Neural cell (in vitro differentiated cells): Measurements from ENCODE around the gene C20orf144. TPM values are rescaled to one million over a fixed set of nuclear protein-coding genes. Genes with fewer than 3 reads are reported as not detected.
A peak's percentile ranks its signal among the peaks of the same experiment; 100 is the strongest.

Experiments
- H2AFZ ChIP-seq: fragments of 200-600, 300-800 bp; sonication (generic), shearing (Covaris generic); 2 replicates; pipeline ENCODE4 v1.6.0; 2014; ENCODE audit warnings: low read depth, mild to moderate bottlenecking, antibody characterized with exemption, low read length, moderate library complexity
- H3F3A ChIP-seq: fragments of 200-600 bp; shearing (Covaris generic); 2 replicates; pipeline ENCODE4 v1.6.1; 2016; ENCODE audit warnings: mild to moderate bottlenecking, moderate library complexity, mixed read lengths, antibody characterized with exemption, low read length; ENCODE audit not compliant: insufficient read depth, poor library complexity, severe bottlenecking
- H3K27ac ChIP-seq: fragments of 200-600, 300-800 bp; sonication (generic), shearing (Covaris generic); 2 replicates; pipeline ENCODE4 v1.5.1; 2014; ENCODE audit warnings: mild to moderate bottlenecking, low read length, moderate library complexity
- H3K27me3 ChIP-seq: fragments of 300-800, 200-600 bp; sonication (generic), shearing (Covaris generic); 2 replicates; pipeline ENCODE4 v1.6.0; 2014; ENCODE audit warnings: mild to moderate bottlenecking, low read depth, low read length, moderate library complexity; ENCODE audit not compliant: insufficient read depth
- H3K36me3 ChIP-seq: fragments of 300-800, 200-600 bp; sonication (generic), shearing (Covaris generic); 2 replicates; pipeline ENCODE4 v1.5.1; 2014; ENCODE audit warnings: mild to moderate bottlenecking, antibody characterized with exemption, low read length, moderate library complexity; ENCODE audit not compliant: insufficient read depth
- H3K4me2 ChIP-seq: fragments of 300-800, 200-600 bp; sonication (generic), shearing (Covaris generic); 2 replicates; pipeline ENCODE4 v1.6.0; 2014; ENCODE audit warnings: mild to moderate bottlenecking, low read length
- H3K4me3 ChIP-seq: fragments of 300-800, 200-600 bp; sonication (generic), shearing (Covaris generic); 2 replicates; pipeline ENCODE4 v1.5.1; 2014; ENCODE audit warnings: mild to moderate bottlenecking, low read length, moderate library complexity
- H3K79me2 ChIP-seq: fragments of 200-600 bp; shearing (Covaris generic); replicated peaks from 2 replicates; pipeline ENCODE4 v1.6.0; 2014; ENCODE audit warnings: mild to moderate bottlenecking, low read length, moderate library complexity; ENCODE audit not compliant: insufficient read depth
- H3K9ac ChIP-seq: fragments of 300-800, 200-600 bp; sonication (generic), shearing (Covaris generic); 2 replicates; pipeline ENCODE4 v1.6.1; 2016; ENCODE audit warnings: mild to moderate bottlenecking, low read length, mixed read lengths
- H3K9me2 ChIP-seq: fragments of 200-600 bp; shearing (Covaris generic); 2 replicates; pipeline ENCODE4 v1.6.1; 2016; ENCODE audit warnings: mild to moderate bottlenecking, low read length, mixed read lengths; ENCODE audit not compliant: insufficient read depth
- H3K9me3 ChIP-seq: fragments of 200-600, 300-800 bp; sonication (generic), shearing (Covaris generic); 2 replicates; pipeline ENCODE4 v1.6.1; 2016; ENCODE audit warnings: mild to moderate bottlenecking, mixed run types, low read length, moderate library complexity, mixed read lengths
- H4K20me1 ChIP-seq: fragments of 200-600 bp; shearing (Covaris generic); 2 replicates; pipeline ENCODE4 v1.6.1; 2016; ENCODE audit warnings: mild to moderate bottlenecking, mixed run types; ENCODE audit not compliant: insufficient read depth
- EP300 ChIP-seq: fragments of 450-650 bp; conservative IDR thresholded peaks from 2 replicates; pipeline ENCODE4 v1.6.1; 2014; ENCODE audit warnings: antibody characterized with exemption, mild to moderate bottlenecking, moderate library complexity; ENCODE audit not compliant: poor library complexity, severe bottlenecking
- EZH2 ChIP-seq: fragments of 200-600, 300-800 bp; shearing (Covaris generic), sonication (generic); IDR thresholded peaks from 2 replicates; pipeline ENCODE4 v1.6.1; 2014; ENCODE audit warnings: antibody characterized with exemption, low read length, borderline replicate concordance, mild to moderate bottlenecking; ENCODE audit not compliant: insufficient read depth, poor library complexity, severe bottlenecking
- MXI1 ChIP-seq: fragments of 450-650 bp; conservative IDR thresholded peaks from 2 replicates; pipeline ENCODE4 v1.6.1; 2014; ENCODE audit warnings: antibody characterized with exemption, mild to moderate bottlenecking; ENCODE audit not compliant: poor library complexity, severe bottlenecking
- POLR2AphosphoS5 ChIP-seq: IDR thresholded peaks from 2 replicates; pipeline ENCODE4 v1.6.1; 2012
- RAD21 ChIP-seq: fragments of 450-650 bp; conservative IDR thresholded peaks from 2 replicates; pipeline ENCODE4 v1.6.1; 2014; ENCODE audit warnings: antibody characterized with exemption, mild to moderate bottlenecking, moderate library complexity
- SMC3 ChIP-seq: fragments of 450-650 bp; conservative IDR thresholded peaks from 2 replicates; pipeline ENCODE4 v1.6.1; 2014; ENCODE audit warnings: antibody characterized with exemption, mild to moderate bottlenecking, moderate library complexity; ENCODE audit not compliant: poor library complexity
- TAF1 ChIP-seq: IDR thresholded peaks from 2 replicates; pipeline ENCODE4 v1.6.1; 2012; ENCODE audit warnings: low read depth
- polyA plus RNA-seq: library from polyadenylated mRNA; depleted of rRNA; stranded (reverse); fragments of >200 nt; gene quantifications from 2 replicates; pipeline ENCODE4 v1.2.3, GENCODE V29; 2014
- TF ChIP-seq, protein P1 (sequence below): fragments of 450-650 bp; IDR thresholded peaks from 2 replicates; pipeline ENCODE4 v1.5.1; 2014; ENCODE audit warnings: antibody characterized with exemption, mild to moderate bottlenecking, moderate library complexity; ENCODE audit not compliant: poor library complexity, severe bottlenecking
- TF ChIP-seq, protein P2 (sequence below): IDR thresholded peaks from 2 replicates; pipeline ENCODE4 v1.6.1; 2012; ENCODE audit warnings: borderline replicate concordance

C20orf144 gene
- polyA plus RNA-seq, 1 donor from 2014 or later: not detected

DNA sequence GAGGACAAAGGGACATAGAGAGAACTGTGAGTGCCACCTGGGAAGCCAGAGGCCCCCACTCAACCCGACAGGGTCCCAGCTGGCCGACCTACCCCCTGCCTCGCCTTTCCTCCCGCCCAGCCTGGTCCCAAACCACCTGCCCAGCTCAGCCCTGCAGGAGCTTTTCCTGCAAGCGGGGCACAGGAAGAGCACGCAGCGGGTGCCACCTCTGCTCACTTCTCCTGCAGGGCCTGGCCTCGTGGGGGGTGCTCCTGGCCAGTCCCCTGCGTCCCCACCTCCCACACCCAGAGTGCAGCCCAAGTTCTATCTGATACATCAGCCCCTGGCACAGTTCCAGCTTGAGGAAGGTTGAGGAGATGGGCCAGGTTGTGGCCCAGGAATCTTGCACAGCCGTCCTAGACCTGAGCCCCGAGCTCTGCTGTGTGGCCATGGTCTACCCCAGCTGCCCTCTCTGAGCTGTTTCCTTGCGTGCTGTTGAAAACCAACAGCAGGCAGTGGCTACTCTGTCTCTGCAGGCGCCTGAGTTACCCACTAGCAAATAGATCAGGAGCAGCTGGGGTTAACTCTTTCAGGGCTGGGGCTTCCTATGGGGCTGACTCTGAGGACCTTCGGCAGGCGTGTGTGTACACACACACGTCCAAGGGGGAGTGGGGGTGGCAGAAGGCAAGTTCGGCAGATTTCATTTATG, 10.4 kb downstream of the C20orf144 start:
- no peaks in the 10 kb centered on the region for H3K79me2 ChIP-seq
- no peak overlapping the region for H3K4me3 ChIP-seq
- no peaks in the 10 kb centered on the region for H3K27me3 ChIP-seq
- H4K20me1 ChIP-seq: no peaks in the 10 kb centered on the region
- no peaks in the 10 kb centered on the region for H3K36me3 ChIP-seq
- peaks cover 4% of the 10 kb centered on the region for H3F3A ChIP-seq
- H3K9ac ChIP-seq: no peak overlapping the region
- no peak overlapping the region for H3K27ac ChIP-seq
- no peaks in the 10 kb centered on the region for H3K9me3 ChIP-seq
- no peak overlapping the region for H2AFZ ChIP-seq
- no peak overlapping the region for H3K4me2 ChIP-seq
- no peaks in the 10 kb centered on the region for H3K9me2 ChIP-seq
- TF ChIP-seq SMC3 (no peak), POLR2AphosphoS5 (no peak), RAD21 (no peak)
- TF ChIP-seq, protein P1, sequence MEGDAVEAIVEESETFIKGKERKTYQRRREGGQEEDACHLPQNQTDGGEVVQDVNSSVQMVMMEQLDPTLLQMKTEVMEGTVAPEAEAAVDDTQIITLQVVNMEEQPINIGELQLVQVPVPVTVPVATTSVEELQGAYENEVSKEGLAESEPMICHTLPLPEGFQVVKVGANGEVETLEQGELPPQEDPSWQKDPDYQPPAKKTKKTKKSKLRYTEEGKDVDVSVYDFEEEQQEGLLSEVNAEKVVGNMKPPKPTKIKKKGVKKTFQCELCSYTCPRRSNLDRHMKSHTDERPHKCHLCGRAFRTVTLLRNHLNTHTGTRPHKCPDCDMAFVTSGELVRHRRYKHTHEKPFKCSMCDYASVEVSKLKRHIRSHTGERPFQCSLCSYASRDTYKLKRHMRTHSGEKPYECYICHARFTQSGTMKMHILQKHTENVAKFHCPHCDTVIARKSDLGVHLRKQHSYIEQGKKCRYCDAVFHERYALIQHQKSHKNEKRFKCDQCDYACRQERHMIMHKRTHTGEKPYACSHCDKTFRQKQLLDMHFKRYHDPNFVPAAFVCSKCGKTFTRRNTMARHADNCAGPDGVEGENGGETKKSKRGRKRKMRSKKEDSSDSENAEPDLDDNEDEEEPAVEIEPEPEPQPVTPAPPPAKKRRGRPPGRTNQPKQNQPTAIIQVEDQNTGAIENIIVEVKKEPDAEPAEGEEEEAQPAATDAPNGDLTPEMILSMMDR: no peak

DNA sequence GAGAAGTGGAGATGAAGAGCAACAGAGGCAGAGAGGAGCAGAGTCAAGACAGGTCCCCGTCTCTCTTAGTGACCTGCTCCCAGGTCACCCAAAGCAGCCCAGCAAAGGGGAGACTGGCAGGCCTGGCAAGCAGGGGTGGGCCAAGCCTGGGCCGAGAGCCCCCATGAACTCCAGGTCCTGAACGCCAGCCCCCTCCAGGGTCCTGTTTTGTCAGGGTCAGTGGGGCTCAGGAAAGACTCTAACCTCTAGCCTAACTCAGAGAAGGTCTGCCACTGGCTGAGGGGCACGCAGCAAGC, 10.9 kb downstream of the C20orf144 start:
- Histone ChIP-seq H2AFZ (no peak overlapping the region), H3K9me2 (no peaks in the 10 kb centered on the region), H3K27ac (no peak overlapping the region)

More for the DNA sequence above, 10.9 kb downstream of the C20orf144 start:
- TF ChIP-seq, protein P2, sequence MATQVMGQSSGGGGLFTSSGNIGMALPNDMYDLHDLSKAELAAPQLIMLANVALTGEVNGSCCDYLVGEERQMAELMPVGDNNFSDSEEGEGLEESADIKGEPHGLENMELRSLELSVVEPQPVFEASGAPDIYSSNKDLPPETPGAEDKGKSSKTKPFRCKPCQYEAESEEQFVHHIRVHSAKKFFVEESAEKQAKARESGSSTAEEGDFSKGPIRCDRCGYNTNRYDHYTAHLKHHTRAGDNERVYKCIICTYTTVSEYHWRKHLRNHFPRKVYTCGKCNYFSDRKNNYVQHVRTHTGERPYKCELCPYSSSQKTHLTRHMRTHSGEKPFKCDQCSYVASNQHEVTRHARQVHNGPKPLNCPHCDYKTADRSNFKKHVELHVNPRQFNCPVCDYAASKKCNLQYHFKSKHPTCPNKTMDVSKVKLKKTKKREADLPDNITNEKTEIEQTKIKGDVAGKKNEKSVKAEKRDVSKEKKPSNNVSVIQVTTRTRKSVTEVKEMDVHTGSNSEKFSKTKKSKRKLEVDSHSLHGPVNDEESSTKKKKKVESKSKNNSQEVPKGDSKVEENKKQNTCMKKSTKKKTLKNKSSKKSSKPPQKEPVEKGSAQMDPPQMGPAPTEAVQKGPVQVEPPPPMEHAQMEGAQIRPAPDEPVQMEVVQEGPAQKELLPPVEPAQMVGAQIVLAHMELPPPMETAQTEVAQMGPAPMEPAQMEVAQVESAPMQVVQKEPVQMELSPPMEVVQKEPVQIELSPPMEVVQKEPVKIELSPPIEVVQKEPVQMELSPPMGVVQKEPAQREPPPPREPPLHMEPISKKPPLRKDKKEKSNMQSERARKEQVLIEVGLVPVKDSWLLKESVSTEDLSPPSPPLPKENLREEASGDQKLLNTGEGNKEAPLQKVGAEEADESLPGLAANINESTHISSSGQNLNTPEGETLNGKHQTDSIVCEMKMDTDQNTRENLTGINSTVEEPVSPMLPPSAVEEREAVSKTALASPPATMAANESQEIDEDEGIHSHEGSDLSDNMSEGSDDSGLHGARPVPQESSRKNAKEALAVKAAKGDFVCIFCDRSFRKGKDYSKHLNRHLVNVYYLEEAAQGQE: no peak
- TF ChIP-seq EZH2 (no peak), POLR2AphosphoS5 (no peak), MXI1 (no peak), RAD21 (no peak), TAF1 (no peak), SMC3 (no peak), EP300 (no peak)
- TF ChIP-seq, protein P1: no peak
- Histone ChIP-seq H3K27me3 (no peaks in the 10 kb centered on the region), H3K9ac (no peak overlapping the region), H3K4me3 (peak overlapping the region; percentile 66), H3K4me2 (no peak overlapping the region), H3F3A (peaks cover 4% of the 10 kb centered on the region), H3K79me2 (no peaks in the 10 kb centered on the region), H3K9me3 (no peaks in the 10 kb centered on the region), H4K20me1 (no peaks in the 10 kb centered on the region), H3K36me3 (no peaks in the 10 kb centered on the region)
